ENCODE data around the gene ZNF366. TPM values are rescaled to one million over a fixed set of nuclear protein-coding genes. Genes with fewer than 3 reads are reported as not detected.

Gene ZNF366
- total RNA-seq, 1 experiment from 2014 or later, result 0.17 TPM

GRCh38 chr5:72394688-72395087 is 112.5 kb downstream of the ZNF366 start:
- DNase-seq, result no peak

DNA sequence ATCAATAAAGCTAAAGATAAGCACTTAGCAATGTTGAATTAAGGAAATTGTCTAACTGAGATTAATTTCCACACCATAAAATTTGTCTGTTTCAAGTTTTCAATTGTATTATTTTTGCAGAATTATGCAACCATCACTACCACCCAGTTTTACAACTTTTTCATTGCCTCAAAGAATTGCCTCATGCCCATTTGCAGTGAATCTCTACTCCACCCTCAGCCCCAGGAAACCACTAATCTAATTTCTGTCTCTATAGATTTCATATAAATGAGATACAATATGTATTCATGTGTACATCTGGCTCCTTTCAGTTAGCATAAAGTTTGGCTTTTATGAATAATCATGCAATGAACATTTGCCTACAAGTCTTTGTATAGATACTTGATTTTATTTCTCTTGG is 114.2 kb downstream of the ZNF366 start:
- no peak for DNase-seq
- Histone ChIP-seq H3K4me1 (replicated peaks; ENCODE audit: insufficient read depth) (peaks cover 51% of the 10 kb centered on the region), H3K27ac (no peak overlapping the region), H3K4me3 (no peak overlapping the region), H2AFZ (no peak overlapping the region), H3K79me2 (ENCODE audit: low read depth) (no peaks in the 10 kb centered on the region), H3K4me2 (no peak overlapping the region), H4K20me1 (ENCODE audit: insufficient read depth) (no peaks in the 10 kb centered on the region), H3K36me3 (ENCODE audit: low read depth) (no peaks in the 10 kb centered on the region), H3K27me3 (ENCODE audit: insufficient read depth, low read depth) (no peaks in the 10 kb centered on the region), H3K9me2 (ENCODE audit: insufficient read depth) (no peaks in the 10 kb centered on the region), H3K9me3 (ENCODE audit: insufficient read depth, low read depth) (no peaks in the 10 kb centered on the region), H3F3A (ENCODE audit: insufficient read depth, low read depth) (peaks cover 17% of the 10 kb centered on the region; the same call in 1 of the 2 replicates)
- CTCF ChIA-PET, result no interaction called here
- BruUV-seq (replicated peaks), result no TSS peak
- TF ChIP-seq, protein P1, sequence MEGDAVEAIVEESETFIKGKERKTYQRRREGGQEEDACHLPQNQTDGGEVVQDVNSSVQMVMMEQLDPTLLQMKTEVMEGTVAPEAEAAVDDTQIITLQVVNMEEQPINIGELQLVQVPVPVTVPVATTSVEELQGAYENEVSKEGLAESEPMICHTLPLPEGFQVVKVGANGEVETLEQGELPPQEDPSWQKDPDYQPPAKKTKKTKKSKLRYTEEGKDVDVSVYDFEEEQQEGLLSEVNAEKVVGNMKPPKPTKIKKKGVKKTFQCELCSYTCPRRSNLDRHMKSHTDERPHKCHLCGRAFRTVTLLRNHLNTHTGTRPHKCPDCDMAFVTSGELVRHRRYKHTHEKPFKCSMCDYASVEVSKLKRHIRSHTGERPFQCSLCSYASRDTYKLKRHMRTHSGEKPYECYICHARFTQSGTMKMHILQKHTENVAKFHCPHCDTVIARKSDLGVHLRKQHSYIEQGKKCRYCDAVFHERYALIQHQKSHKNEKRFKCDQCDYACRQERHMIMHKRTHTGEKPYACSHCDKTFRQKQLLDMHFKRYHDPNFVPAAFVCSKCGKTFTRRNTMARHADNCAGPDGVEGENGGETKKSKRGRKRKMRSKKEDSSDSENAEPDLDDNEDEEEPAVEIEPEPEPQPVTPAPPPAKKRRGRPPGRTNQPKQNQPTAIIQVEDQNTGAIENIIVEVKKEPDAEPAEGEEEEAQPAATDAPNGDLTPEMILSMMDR (conservative IDR thresholded peaks at IDR 0.05), result no peak
- no peak for TF ChIP-seq EZH2 (IDR thresholded peaks at IDR 0.05; ENCODE audit: low read depth)
- intact Hi-C loops (cut with micrococcal nuclease; ENCODE audit: unreplicated experiment), result no loop called here
- POLR2A ChIA-PET (ENCODE audit: unreplicated experiment), result no interaction called here

More at GRCh38 chr5:72394688-72395087, 112.5 kb downstream of the ZNF366 start:
- TF ChIP-seq, protein P1 (conservative IDR thresholded peaks at IDR 0.05), result no peak; the same call in 1 of the 2 replicates
- no peak for TF ChIP-seq EZH2 (IDR thresholded peaks at IDR 0.05; ENCODE audit: low read depth)
- H3F3A ChIP-seq (ENCODE audit: insufficient read depth, low read depth), result peaks cover 9% of the 10 kb centered on the region; the same call in 1 of the 2 replicates
- H3K4me2 ChIP-seq, result no peak overlapping the region
- H3K9me3 ChIP-seq (ENCODE audit: insufficient read depth, low read depth), result peaks cover 4% of the 10 kb centered on the region
- CTCF ChIA-PET, result no interaction called here
- no peak overlapping the region for H3K27ac ChIP-seq
- no peak overlapping the region for H3K4me3 ChIP-seq
- H3K36me3 ChIP-seq (ENCODE audit: low read depth), result no peaks in the 10 kb centered on the region
- H3K79me2 ChIP-seq (ENCODE audit: low read depth), result no peaks in the 10 kb centered on the region
- H4K20me1 ChIP-seq (ENCODE audit: insufficient read depth), result no peaks in the 10 kb centered on the region
- H3K9me2 ChIP-seq (ENCODE audit: insufficient read depth), result no peaks in the 10 kb centered on the region
- BruUV-seq (replicated peaks), result no TSS peak
- intact Hi-C loops (cut with micrococcal nuclease; ENCODE audit: unreplicated experiment), result no loop called here
- no peak overlapping the region for H2AFZ ChIP-seq
- POLR2A ChIA-PET (ENCODE audit: unreplicated experiment), result no interaction called here
- H3K4me1 ChIP-seq (replicated peaks; ENCODE audit: insufficient read depth), result peaks cover 49% of the 10 kb centered on the region
- H3K27me3 ChIP-seq (ENCODE audit: insufficient read depth, low read depth), result no peaks in the 10 kb centered on the region

Other genes with a start within 250 kb of the ZNF366 start
- 71.0 and 73.1 TPM in 2 replicates for gene MRPS27, start 187.2 kb downstream of the ZNF366 start, total RNA-seq (2021)
- gene PTCD2, start 187.0 kb downstream of the ZNF366 start, total RNA-seq (2021), result 13.4 and 15.5 TPM in 2 replicates